ENCODE measurements around the gene MYCBPAP. TPM values are rescaled to one million over a fixed set of nuclear protein-coding genes. Genes with fewer than 3 reads are reported as not detected.

The MYCBPAP gene
- total RNA-seq, 6 experiments from 2014 or later = 0.12 to 0.76 (median 0.28) TPM

GRCh38 chr17:50511058-50511457 lies 2.8 kb downstream of the MYCBPAP start:
- no peaks in the 10 kb centered on the region for H3K9me3 Mint-ChIP-seq
- H3K27ac Mint-ChIP-seq = no peak overlapping the region
- H3K27me3 Mint-ChIP-seq (ENCODE audit: insufficient read depth) = peaks cover 5% of the 10 kb centered on the region
- peaks cover 36% of the 10 kb centered on the region for H3K4me1 Mint-ChIP-seq (ENCODE audit: low read depth)
- TF ChIP-seq, protein P1, sequence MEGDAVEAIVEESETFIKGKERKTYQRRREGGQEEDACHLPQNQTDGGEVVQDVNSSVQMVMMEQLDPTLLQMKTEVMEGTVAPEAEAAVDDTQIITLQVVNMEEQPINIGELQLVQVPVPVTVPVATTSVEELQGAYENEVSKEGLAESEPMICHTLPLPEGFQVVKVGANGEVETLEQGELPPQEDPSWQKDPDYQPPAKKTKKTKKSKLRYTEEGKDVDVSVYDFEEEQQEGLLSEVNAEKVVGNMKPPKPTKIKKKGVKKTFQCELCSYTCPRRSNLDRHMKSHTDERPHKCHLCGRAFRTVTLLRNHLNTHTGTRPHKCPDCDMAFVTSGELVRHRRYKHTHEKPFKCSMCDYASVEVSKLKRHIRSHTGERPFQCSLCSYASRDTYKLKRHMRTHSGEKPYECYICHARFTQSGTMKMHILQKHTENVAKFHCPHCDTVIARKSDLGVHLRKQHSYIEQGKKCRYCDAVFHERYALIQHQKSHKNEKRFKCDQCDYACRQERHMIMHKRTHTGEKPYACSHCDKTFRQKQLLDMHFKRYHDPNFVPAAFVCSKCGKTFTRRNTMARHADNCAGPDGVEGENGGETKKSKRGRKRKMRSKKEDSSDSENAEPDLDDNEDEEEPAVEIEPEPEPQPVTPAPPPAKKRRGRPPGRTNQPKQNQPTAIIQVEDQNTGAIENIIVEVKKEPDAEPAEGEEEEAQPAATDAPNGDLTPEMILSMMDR (IDR thresholded peaks at IDR 0.05) = no peak
- H3K36me3 Mint-ChIP-seq (ENCODE audit: low read depth) = 0 out of 2 replicates have a peak, but pooled peaks cover 4% of the 10 kb centered on the region
- peak; percentile 6 for DNase-seq
- no peak overlapping the region; the same call in 1 of the 2 replicates for H3K4me3 Mint-ChIP-seq

GRCh38 chr17:50513495-50513894 lies 5.3 kb downstream of the MYCBPAP start:
- H3K4me3 Mint-ChIP-seq = no peak overlapping the region
- no peak for DNase-seq
- H3K9me3 Mint-ChIP-seq = no peaks in the 10 kb centered on the region
- H3K4me1 Mint-ChIP-seq (ENCODE audit: low read depth) = peaks cover 35% of the 10 kb centered on the region
- H3K27ac Mint-ChIP-seq = no peak overlapping the region
- H3K27me3 Mint-ChIP-seq (ENCODE audit: insufficient read depth) = peaks cover 16% of the 10 kb centered on the region
- TF ChIP-seq, protein P1 (IDR thresholded peaks at IDR 0.05) = no peak
- H3K36me3 Mint-ChIP-seq (ENCODE audit: low read depth) = 0 out of 2 replicates have a peak, but pooled peaks cover 4% of the 10 kb centered on the region

DNA sequence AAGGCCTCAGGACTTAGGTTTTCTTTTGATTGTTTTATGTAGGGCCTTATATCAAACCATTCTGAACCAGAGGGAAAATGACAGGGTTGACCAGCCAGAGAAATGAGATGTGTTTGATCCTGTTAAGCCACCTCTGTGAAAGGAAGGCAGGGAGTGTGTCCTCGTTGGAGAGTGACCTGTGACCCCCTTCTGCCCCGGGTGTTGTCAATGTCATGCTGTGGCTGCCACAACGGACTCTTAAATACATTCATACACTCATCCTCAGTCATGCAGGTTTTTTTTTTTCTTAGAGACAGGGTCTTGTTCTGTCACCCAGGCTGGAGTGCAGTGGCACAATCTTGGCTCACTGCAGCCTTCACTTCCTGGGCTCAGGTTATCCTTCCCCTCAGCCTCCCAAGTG lies 6.1 kb downstream of the MYCBPAP start:
- Mint-ChIP-seq H3K4me1 (ENCODE audit: low read depth) (peaks cover 29% of the 10 kb centered on the region), H3K9me3 (no peaks in the 10 kb centered on the region), H3K36me3 (ENCODE audit: low read depth) (0 out of 2 replicates have a peak, but pooled peaks cover 4% of the 10 kb centered on the region), H3K27ac (no peak overlapping the region), H3K4me3 (no peak overlapping the region), H3K27me3 (ENCODE audit: insufficient read depth) (peaks cover 15% of the 10 kb centered on the region)
- no peak for DNase-seq
- TF ChIP-seq, protein P1 (IDR thresholded peaks at IDR 0.05) = no peak

- no peak for DNase-seq
- Mint-ChIP-seq H3K27ac (no peak overlapping the region), H3K9me3 (no peaks in the 10 kb centered on the region), H3K36me3 (ENCODE audit: low read depth) (0 out of 2 replicates have a peak, but pooled peaks cover 4% of the 10 kb centered on the region), H3K4me3 (no peak overlapping the region), H3K4me1 (ENCODE audit: low read depth) (peaks cover 29% of the 10 kb centered on the region), H3K27me3 (ENCODE audit: insufficient read depth) (peaks cover 15% of the 10 kb centered on the region)
- TF ChIP-seq, protein P1 (IDR thresholded peaks at IDR 0.05) = no peak
These were observed 6.9 kb downstream of the MYCBPAP start for GRCh38 chr17:50514936-50515702.

DNA sequence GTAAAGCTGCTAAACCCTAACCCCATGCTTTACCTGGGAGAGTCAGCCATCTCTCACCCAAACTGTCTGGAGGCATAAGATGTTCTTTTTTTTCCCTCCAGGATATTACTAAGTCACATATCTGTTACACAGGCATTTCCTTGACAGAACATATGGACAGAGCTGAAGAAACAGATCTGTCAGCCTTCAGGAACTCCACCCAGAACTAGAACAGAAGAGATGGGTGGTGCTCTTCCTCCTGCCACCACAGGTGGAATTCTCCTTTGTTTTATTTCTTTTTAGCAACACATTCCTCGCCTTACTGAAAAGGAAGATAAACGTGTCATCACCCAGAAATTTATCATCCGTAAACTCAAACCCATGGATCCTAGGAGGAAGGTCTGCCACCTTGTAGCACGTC lies 8.8 kb downstream of the MYCBPAP start:
- H3K4me3 Mint-ChIP-seq = no peak overlapping the region
- TF ChIP-seq, protein P1 (IDR thresholded peaks at IDR 0.05) = no peak
- DNase-seq = no peak
- 0 out of 2 replicates have a peak, but pooled peaks cover 4% of the 10 kb centered on the region for H3K36me3 Mint-ChIP-seq (ENCODE audit: low read depth)
- H3K9me3 Mint-ChIP-seq = no peaks in the 10 kb centered on the region
- peaks cover 27% of the 10 kb centered on the region for H3K27me3 Mint-ChIP-seq (ENCODE audit: insufficient read depth)
- H3K4me1 Mint-ChIP-seq (ENCODE audit: low read depth) = peaks cover 16% of the 10 kb centered on the region
- no peak overlapping the region for H3K27ac Mint-ChIP-seq
